ENCODE data around the gene GLRA1.

DNA sequence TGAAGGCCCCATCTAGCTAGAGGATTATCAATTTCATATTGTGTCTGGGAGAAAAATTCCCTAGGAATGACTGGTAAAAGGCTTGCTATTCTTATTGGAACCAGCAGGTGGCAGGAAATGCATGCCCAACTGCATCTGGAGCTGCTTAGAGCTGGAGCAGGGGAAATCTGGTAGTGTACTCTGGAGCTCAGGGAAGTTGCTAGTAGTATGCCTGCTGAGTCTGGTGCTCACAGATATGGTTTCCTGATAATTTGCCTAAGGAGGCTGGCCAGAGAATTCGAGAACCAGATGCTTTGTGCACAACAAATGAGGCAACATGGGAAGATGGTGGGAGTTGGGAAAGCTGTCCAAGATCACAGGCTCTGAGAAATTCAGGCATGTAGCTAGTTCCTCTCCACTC lies 99.2 kb downstream of the GLRA1 start:
- TF ChIP-seq, protein P1, sequence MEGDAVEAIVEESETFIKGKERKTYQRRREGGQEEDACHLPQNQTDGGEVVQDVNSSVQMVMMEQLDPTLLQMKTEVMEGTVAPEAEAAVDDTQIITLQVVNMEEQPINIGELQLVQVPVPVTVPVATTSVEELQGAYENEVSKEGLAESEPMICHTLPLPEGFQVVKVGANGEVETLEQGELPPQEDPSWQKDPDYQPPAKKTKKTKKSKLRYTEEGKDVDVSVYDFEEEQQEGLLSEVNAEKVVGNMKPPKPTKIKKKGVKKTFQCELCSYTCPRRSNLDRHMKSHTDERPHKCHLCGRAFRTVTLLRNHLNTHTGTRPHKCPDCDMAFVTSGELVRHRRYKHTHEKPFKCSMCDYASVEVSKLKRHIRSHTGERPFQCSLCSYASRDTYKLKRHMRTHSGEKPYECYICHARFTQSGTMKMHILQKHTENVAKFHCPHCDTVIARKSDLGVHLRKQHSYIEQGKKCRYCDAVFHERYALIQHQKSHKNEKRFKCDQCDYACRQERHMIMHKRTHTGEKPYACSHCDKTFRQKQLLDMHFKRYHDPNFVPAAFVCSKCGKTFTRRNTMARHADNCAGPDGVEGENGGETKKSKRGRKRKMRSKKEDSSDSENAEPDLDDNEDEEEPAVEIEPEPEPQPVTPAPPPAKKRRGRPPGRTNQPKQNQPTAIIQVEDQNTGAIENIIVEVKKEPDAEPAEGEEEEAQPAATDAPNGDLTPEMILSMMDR (conservative IDR thresholded peaks at IDR 0.05; ENCODE audit: low read depth, low read length): peak; percentile 94
- TF ChIP-seq EZH2phosphoT487 (IDR thresholded peaks at IDR 0.05; ENCODE audit: borderline replicate concordance, low read length) (no peak), EZH2 (IDR thresholded peaks at IDR 0.05; ENCODE audit: low read length, unreplicated experiment) (no peak)
